ENCODE data around the gene CCDC196.
A peak's percentile ranks its signal among the peaks of the same experiment; 100 is the strongest.
"Not testable (repeated sequence)": the region's sequence is repeated elsewhere in the genome, so short reads cannot be mapped to it uniquely, and the experiment has no call there.

Gene CCDC196

DNA sequence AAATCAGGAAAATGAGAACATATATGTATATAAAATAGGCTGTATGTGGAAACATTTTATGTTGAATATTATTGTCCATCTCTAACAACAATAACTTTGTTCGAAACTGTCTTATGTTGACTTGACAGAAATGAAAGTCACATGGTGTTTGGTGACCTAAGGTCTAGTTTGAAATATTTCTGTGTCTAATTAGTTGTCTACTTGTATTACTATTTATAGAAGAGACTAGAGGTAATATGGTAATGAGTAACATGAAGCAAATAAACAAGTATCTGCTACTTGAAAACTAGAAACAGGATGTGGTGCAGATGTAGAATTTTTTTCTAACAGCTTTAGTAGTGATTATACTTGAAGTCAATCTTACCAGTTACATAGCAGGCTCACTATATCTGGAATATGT lies 25.7 kb downstream of the CCDC196 start:
- no peak overlapping the region for H3K4me3 ChIP-seq (ENCODE audit: low read length)
- H3K9me3 ChIP-seq (ENCODE audit: control insufficient read depth, low read length) = no peaks in the 10 kb centered on the region
- DNase-seq (ENCODE audit: low read depth) = no peak
- no peak overlapping the region for H3K9ac ChIP-seq (ENCODE audit: low read length)
- H3K36me3 ChIP-seq (ENCODE audit: control insufficient read depth, insufficient read depth, low read length, severe bottlenecking) = no peaks in the 10 kb centered on the region
- peaks cover 29% of the 10 kb centered on the region for H3K4me1 ChIP-seq (ENCODE audit: control insufficient read depth, insufficient read depth, low read length)
- no peaks in the 10 kb centered on the region for H3K27me3 ChIP-seq (replicated peaks; ENCODE audit: control insufficient read depth, insufficient read depth, low read length)

DNA sequence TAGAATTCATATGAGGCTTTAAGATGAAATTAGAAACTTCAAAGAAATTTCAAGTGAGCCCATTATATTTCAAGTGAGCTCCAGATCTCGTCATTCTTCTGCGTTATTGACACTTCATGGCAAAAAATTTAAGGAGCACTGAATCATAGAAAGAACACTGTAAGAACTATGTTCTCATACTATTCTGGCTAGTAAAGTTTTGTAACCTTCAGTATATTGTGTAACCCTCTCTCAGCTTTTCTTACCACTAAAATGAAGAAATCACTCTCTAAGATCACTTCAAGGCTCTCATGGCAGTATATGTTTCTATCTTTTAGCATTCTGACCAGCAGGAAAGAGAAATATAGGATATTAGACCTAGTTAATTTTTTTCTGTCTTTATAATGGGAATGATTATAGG lies 28.0 kb downstream of the CCDC196 start:
- no peaks in the 10 kb centered on the region for H3K27me3 ChIP-seq (replicated peaks; ENCODE audit: control insufficient read depth, insufficient read depth, low read length)
- H3K9ac ChIP-seq (ENCODE audit: low read length) = no peak overlapping the region
- H3K4me3 ChIP-seq (ENCODE audit: low read length) = no peak overlapping the region
- H3K9me3 ChIP-seq (ENCODE audit: control insufficient read depth, low read length) = no peaks in the 10 kb centered on the region
- DNase-seq (ENCODE audit: low read depth) = peak; percentile 73
- H3K36me3 ChIP-seq (ENCODE audit: control insufficient read depth, insufficient read depth, low read length, severe bottlenecking) = no peaks in the 10 kb centered on the region
- peaks cover 23% of the 10 kb centered on the region for H3K4me1 ChIP-seq (ENCODE audit: control insufficient read depth, insufficient read depth, low read length)

DNA sequence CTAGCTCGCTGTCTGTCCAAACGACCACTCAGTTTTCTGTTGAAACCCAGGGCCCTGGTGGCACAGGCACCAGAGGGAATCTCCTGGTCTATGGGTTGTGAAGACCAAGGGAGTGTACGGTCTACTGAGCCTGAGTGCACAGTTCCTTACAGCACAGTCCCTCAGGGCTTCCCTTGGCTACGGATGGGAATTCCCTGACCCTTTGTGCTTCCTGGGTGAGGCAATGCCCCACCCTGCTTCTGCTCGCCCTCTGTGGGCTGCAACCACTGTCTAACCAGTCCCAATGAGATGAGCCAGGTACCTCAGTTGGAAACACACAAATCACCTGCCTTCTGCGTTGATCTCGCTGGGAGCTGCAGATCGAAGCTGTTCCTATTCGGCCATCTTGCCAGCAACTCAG lies 44.4 kb downstream of the CCDC196 start:
- no peak overlapping the region for H3K4me3 ChIP-seq (ENCODE audit: low read length)
- DNase-seq (ENCODE audit: low read depth) = no peak
- H3K9ac ChIP-seq (ENCODE audit: low read length) = no peak overlapping the region
- no peaks in the 10 kb centered on the region for H3K27me3 ChIP-seq (replicated peaks; ENCODE audit: control insufficient read depth, insufficient read depth, low read length)
- H3K4me1 ChIP-seq (ENCODE audit: control insufficient read depth, insufficient read depth, low read length) = no peaks in the 10 kb centered on the region
- no peaks in the 10 kb centered on the region for H3K9me3 ChIP-seq (ENCODE audit: control insufficient read depth, low read length)
- H3K36me3 ChIP-seq (ENCODE audit: control insufficient read depth, insufficient read depth, low read length, severe bottlenecking) = no peaks in the 10 kb centered on the region

DNA sequence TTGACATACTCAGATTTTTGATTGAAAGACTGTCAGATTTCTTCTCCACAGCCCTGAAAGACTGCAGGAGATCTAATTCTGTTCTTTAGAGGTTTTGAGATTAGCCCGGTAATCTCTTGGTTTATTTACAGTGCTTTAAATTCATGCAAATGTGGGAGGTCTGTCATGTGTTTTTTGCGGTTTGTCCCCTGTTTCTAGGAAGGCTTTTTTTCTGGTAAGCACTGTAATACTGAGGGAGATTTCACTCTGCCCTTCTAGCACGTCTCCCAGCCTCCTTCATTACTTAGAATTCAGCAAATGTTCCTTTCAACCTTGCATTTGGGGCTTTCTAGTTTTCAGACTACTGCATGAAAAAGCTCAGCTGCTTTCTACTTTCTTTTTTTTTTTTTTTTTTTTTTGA lies 52.9 kb downstream of the CCDC196 start:
- Histone ChIP-seq H3K36me3 (ENCODE audit: control insufficient read depth, insufficient read depth, low read length, severe bottlenecking) (no peaks in the 10 kb centered on the region), H3K9me3 (ENCODE audit: control insufficient read depth, low read length) (no peaks in the 10 kb centered on the region), H3K4me1 (ENCODE audit: control insufficient read depth, insufficient read depth, low read length) (no peaks in the 10 kb centered on the region), H3K9ac (ENCODE audit: low read length) (no peak overlapping the region), H3K4me3 (ENCODE audit: low read length) (no peak overlapping the region), H3K27me3 (replicated peaks; ENCODE audit: control insufficient read depth, insufficient read depth, low read length) (no peaks in the 10 kb centered on the region)
- no peak for DNase-seq (ENCODE audit: low read depth)

DNA sequence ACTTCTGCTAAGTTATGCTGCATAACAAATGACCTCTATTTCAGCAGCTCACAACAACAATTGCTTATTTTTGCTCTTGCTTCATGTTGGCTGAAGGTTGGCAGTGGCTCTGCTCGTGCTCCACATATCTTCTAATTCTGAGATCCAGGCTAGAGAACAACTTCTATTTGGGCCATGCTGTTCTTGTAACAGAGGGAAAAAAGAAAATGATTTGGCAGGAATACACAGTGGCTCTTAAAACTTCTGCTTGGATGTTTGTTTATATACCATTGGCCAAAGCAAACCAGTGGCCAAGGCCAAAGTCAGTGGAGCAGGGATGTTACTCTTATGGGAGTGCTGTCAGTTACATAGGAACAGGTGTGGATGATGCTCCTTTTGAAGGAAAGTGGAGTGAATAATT lies 53.9 kb downstream of the CCDC196 start:
- H3K36me3 ChIP-seq (ENCODE audit: control insufficient read depth, insufficient read depth, low read length, severe bottlenecking) = no peaks in the 10 kb centered on the region
- no peaks in the 10 kb centered on the region for H3K9me3 ChIP-seq (ENCODE audit: control insufficient read depth, low read length)
- H3K4me3 ChIP-seq (ENCODE audit: low read length) = no peak overlapping the region
- no peaks in the 10 kb centered on the region for H3K27me3 ChIP-seq (replicated peaks; ENCODE audit: control insufficient read depth, insufficient read depth, low read length)
- no peak for DNase-seq (ENCODE audit: low read depth)
- H3K4me1 ChIP-seq (ENCODE audit: control insufficient read depth, insufficient read depth, low read length) = no peaks in the 10 kb centered on the region
- no peak overlapping the region for H3K9ac ChIP-seq (ENCODE audit: low read length)

DNA sequence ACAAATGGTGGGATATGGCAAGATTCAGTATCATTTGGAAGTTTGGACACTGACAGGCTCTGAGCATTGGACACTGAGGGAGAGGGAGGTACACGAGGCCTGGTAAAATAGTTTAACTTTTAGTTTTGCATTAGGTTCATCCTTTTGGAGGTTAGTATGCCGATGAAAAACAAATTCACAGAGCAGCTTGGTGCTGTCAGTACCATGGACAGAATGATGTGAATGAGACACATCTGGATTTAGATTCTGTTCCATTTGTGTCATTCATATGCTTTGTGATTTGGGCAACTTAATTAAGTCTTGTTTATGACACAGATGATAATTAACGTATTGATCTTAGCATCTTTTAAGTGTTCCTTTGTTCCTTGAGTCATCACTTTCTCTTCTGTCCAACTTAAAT lies 55.5 kb downstream of the CCDC196 start:
- Histone ChIP-seq H3K4me1 (ENCODE audit: control insufficient read depth, insufficient read depth, low read length) (no peaks in the 10 kb centered on the region), H3K27me3 (replicated peaks; ENCODE audit: control insufficient read depth, insufficient read depth, low read length) (no peaks in the 10 kb centered on the region), H3K4me3 (ENCODE audit: low read length) (no peak overlapping the region), H3K36me3 (ENCODE audit: control insufficient read depth, insufficient read depth, low read length, severe bottlenecking) (no peaks in the 10 kb centered on the region), H3K9me3 (ENCODE audit: control insufficient read depth, low read length) (no peaks in the 10 kb centered on the region), H3K9ac (ENCODE audit: low read length) (no peak overlapping the region)
- DNase-seq (ENCODE audit: low read depth) = peak; percentile 1

DNA sequence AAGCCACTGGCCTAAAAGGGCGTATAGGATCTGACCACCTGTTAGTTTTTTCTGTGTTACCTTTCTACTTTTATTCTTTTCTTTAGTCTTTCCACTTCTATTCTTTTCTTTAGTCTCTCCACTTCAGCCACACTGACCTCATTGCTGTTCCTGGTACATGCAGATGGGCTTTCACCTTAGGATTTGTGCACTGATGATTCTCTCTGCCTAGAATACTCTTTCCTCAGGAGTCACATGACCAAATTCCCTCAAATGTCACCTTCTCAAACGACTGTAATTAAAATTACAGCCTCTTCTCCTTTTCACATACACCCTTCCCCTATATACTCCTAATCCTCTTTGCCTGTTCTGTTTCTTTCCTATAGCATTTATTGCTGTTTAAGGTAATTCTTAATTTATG lies 57.8 kb downstream of the CCDC196 start:
- Histone ChIP-seq H3K9ac (ENCODE audit: low read length) (no peak overlapping the region), H3K27me3 (replicated peaks; ENCODE audit: control insufficient read depth, insufficient read depth, low read length) (no peaks in the 10 kb centered on the region), H3K36me3 (ENCODE audit: control insufficient read depth, insufficient read depth, low read length, severe bottlenecking) (no peaks in the 10 kb centered on the region), H3K4me3 (ENCODE audit: low read length) (no peak overlapping the region), H3K4me1 (ENCODE audit: control insufficient read depth, insufficient read depth, low read length) (no peaks in the 10 kb centered on the region), H3K9me3 (ENCODE audit: control insufficient read depth, low read length) (no peaks in the 10 kb centered on the region)
- no peak for DNase-seq (ENCODE audit: low read depth)

DNA sequence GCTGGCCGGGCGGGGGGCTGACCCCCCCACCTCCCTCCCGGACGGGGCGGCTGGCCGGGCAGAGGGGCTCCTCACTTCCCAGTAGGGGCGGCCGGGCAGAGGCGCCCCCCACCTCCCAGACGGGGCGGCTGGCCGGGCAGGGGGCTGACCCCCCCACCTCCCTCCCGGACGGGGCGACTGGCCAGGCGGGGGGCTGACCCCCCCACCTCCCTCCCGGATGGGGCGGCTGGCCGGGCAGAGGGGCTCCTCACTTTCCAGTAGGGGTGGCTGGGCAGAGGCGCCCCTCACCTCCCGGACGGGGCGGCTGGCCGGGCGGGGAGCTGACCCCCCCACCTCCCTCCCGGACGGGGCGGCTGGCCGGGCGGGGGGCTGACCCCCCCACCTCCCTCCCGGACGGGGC lies 59.0 kb downstream of the CCDC196 start:
- H3K27me3 ChIP-seq (replicated peaks; ENCODE audit: control insufficient read depth, insufficient read depth, low read length); H3K9me3 ChIP-seq (ENCODE audit: control insufficient read depth, low read length); DNase-seq (ENCODE audit: low read depth); H3K4me3 ChIP-seq (ENCODE audit: low read length); H3K4me1 ChIP-seq (ENCODE audit: control insufficient read depth, insufficient read depth, low read length); H3K9ac ChIP-seq (ENCODE audit: low read length); H3K36me3 ChIP-seq (ENCODE audit: control insufficient read depth, insufficient read depth, low read length, severe bottlenecking): not testable (repeated sequence)

- H3K36me3 ChIP-seq (ENCODE audit: control insufficient read depth, insufficient read depth, low read length, severe bottlenecking); H3K27me3 ChIP-seq (replicated peaks; ENCODE audit: control insufficient read depth, insufficient read depth, low read length); H3K4me1 ChIP-seq (ENCODE audit: control insufficient read depth, insufficient read depth, low read length); H3K4me3 ChIP-seq (ENCODE audit: low read length); H3K9me3 ChIP-seq (ENCODE audit: control insufficient read depth, low read length); DNase-seq (ENCODE audit: low read depth); H3K9ac ChIP-seq (ENCODE audit: low read length): not testable (repeated sequence)
Observed at GRCh38 chr14:66545751-66546150, 59.6 kb downstream of the CCDC196 start.
